GM08714 (cell line): ENCODE measurements around the gene ARHGEF39.

Experiments used
- H3K4me3 ChIP-seq: fragments of 200-500 bp; sonication (Bioruptor generic); 2 replicates; pipeline ENCODE4 v1.5.1; 2014; ENCODE audit warnings: mild to moderate bottlenecking, low read length, inconsistent platforms
- ZNF274 ChIP-seq: IDR thresholded peaks from 2 replicates; pipeline ENCODE4 v1.6.1; 2012; ENCODE audit warnings: mild to moderate bottlenecking, low read depth, low read length

The ARHGEF39 gene

GRCh38 chr9:35673132-35674024 is 8.4 kb upstream of the ARHGEF39 start, which contains the start of gene CA9:
TSS of gene CA9 (plus strand) at chr9:35673928. CDS start at chr9:35673960, 32 bp downstream.
- H3K4me3 ChIP-seq, result no peak within 1 kb of the TSS

GRCh38 chr9:35669331-35670145 is 4.5 kb upstream of the ARHGEF39 start:
- no peak overlapping the region for H3K4me3 ChIP-seq
- TF ChIP-seq ZNF274, result no peak

More at GRCh38 chr9:35673132-35674024, 8.4 kb upstream of the ARHGEF39 start, which contains the start of gene CA9:
- TF ChIP-seq ZNF274, result no peak

GRCh38 chr9:35667939-35668338 is 2.9 kb upstream of the ARHGEF39 start:
- TF ChIP-seq ZNF274, result no peak
- no peak overlapping the region for H3K4me3 ChIP-seq

GRCh38 chr9:35666549-35666948 is 1.6 kb upstream of the ARHGEF39 start:
- no peak overlapping the region for H3K4me3 ChIP-seq
- TF ChIP-seq ZNF274, result no peak

GRCh38 chr9:35666045-35666444 is 1.1 kb upstream of the ARHGEF39 start:
- TF ChIP-seq ZNF274, result no peak
- no peak overlapping the region for H3K4me3 ChIP-seq

GRCh38 chr9:35665471-35665818 is 450 bp upstream of the ARHGEF39 start:
- H3K4me3 ChIP-seq, result peak overlapping the region; percentile 76; the same call in 1 of the 2 replicates
- no peak for TF ChIP-seq ZNF274

- TF ChIP-seq ZNF274, result no peak
- H3K4me3 ChIP-seq, result no peak overlapping the region
Measured at GRCh38 chr9:35662437-35662836, 2.6 kb downstream of the ARHGEF39 start.

GRCh38 chr9:35661756-35662350 is 3.1 kb downstream of the ARHGEF39 start:
- no peak overlapping the region for H3K4me3 ChIP-seq
- TF ChIP-seq ZNF274, result no peak

- TF ChIP-seq ZNF274, result no peak
- H3K4me3 ChIP-seq, result no peak overlapping the region
Measured at GRCh38 chr9:35660966-35661415, 4.0 kb downstream of the ARHGEF39 start.

- no peak for TF ChIP-seq ZNF274
- peak overlapping the region; percentile 79; the same call in 1 of the 2 replicates for H3K4me3 ChIP-seq
Measured at GRCh38 chr9:35659340-35659739, 5.7 kb downstream of the ARHGEF39 start.

- H3K4me3 ChIP-seq, result peak overlapping the region; percentile 79
- no peak for TF ChIP-seq ZNF274
Measured at GRCh38 chr9:35658968-35659220, 6.1 kb downstream of the ARHGEF39 start.

GRCh38 chr9:35658137-35658967 is 6.6 kb downstream of the ARHGEF39 start, which contains the start of gene CCDC107:
TSS of gene CCDC107 (plus strand) at chr9:35658292. CDS start at chr9:35658380, 88 bp downstream.
- no peak for TF ChIP-seq ZNF274
- H3K4me3 ChIP-seq, result peak within 1 kb of the TSS; percentile 79

- peak within 1 kb of the TSS; percentile 79 for H3K4me3 ChIP-seq
- no peak for TF ChIP-seq ZNF274
Measured at GRCh38 chr9:35657546-35658136, 7.4 kb downstream of the ARHGEF39 start, which contains the start of gene RMRP. TSS of gene RMRP (minus strand) at chr9:35658019.
